K562 (cell line): ENCODE measurements around the gene SLC2A4RG.

ENCODE experiments used
- CEBPB ChIP-seq: fragments of 450-650 bp; IDR thresholded peaks from 2 replicates; pipeline ENCODE4 v1.6.1; 2016; ENCODE audit warnings: missing genetic modification characterization, missing compliant biosample characterization
- PCBP2 ChIP-seq: fragments of 200-400 bp; formaldehyde crosslinking; IDR thresholded peaks from 2 replicates; pipeline ENCODE4 v1.6.1; 2018; ENCODE audit warnings: low read length, low read depth, mild to moderate bottlenecking, moderate library complexity; ENCODE audit not compliant: poor library complexity, severe bottlenecking
- POLR2A ChIP-seq: fragments of 450-650 bp; conservative IDR thresholded peaks from 2 replicates; pipeline ENCODE4 v1.6.1; 2016
- POLR2AphosphoS5 ChIP-seq: IDR thresholded peaks from 2 replicates; pipeline ENCODE4 v1.6.1; 2011; ENCODE audit warnings: mild to moderate bottlenecking, low read depth, low read length, moderate library complexity; ENCODE audit not compliant: control insufficient read depth, insufficient read depth
- SRSF9 ChIP-seq: fragments of 200-400 bp; formaldehyde crosslinking; IDR thresholded peaks from 2 replicates; pipeline ENCODE4 v1.6.1; 2017; ENCODE audit warnings: low read depth, low read length, borderline replicate concordance
- TCF7L2 ChIP-seq: fragments of 150-350 bp; IDR thresholded peaks from 2 replicates; pipeline ENCODE4 v1.6.1; 2016; ENCODE audit warnings: low read depth, mild to moderate bottlenecking, low read length, moderate library complexity
- ZSCAN32 ChIP-seq: fragments of 450-650 bp; formaldehyde crosslinking; IDR thresholded peaks from 2 replicates; pipeline ENCODE4 v1.4.0; 2020; ENCODE audit warnings: mild to moderate bottlenecking, moderate library complexity
- TF ChIP-seq, protein P1 (sequence below), 3 experiments: IDR thresholded peaks in 2 of 3; conservative IDR thresholded peaks in 1 of 3; 2 replicates each; pipeline ENCODE4 v1.5.1; 2011 to 2012; ENCODE audit warnings: low read length in 3 of 3, mild to moderate bottlenecking in 3 of 3, control low read depth in 2 of 3, improper control_type of control experiment in 1 of 3, inconsistent platforms in 1 of 3, low read depth in 1 of 3, mixed read lengths in 1 of 3, moderate library complexity in 1 of 3; ENCODE audit not compliant: insufficient read depth in 2 of 3
- TF ChIP-seq, protein P2 (sequence below): sonication (generic); formaldehyde crosslinking; IDR thresholded peaks from 2 replicates; pipeline ENCODE4 v1.8.1; 2023; ENCODE audit warnings: mild to moderate bottlenecking, missing genetic modification reagents
- TF ChIP-seq, protein P3 (sequence below): fragments of 450-650 bp; IDR thresholded peaks from 2 replicates; pipeline ENCODE4 v1.6.1; 2016; ENCODE audit warnings: antibody characterized with exemption
- TF ChIP-seq, protein P4 (sequence below): fragments of 250-450 bp; sonication (Bioruptor Pico); IDR thresholded peaks from 2 replicates; pipeline ENCODE4 v1.8.0; 2022; ENCODE audit warnings: moderate library complexity, mild to moderate bottlenecking, inconsistent platforms
- TF ChIP-seq, protein P5 (sequence below): conservative IDR thresholded peaks from 2 replicates; pipeline ENCODE4 v1.6.1; 2011; ENCODE audit warnings: low read depth, mild to moderate bottlenecking, low read length; ENCODE audit not compliant: control insufficient read depth

DNA sequence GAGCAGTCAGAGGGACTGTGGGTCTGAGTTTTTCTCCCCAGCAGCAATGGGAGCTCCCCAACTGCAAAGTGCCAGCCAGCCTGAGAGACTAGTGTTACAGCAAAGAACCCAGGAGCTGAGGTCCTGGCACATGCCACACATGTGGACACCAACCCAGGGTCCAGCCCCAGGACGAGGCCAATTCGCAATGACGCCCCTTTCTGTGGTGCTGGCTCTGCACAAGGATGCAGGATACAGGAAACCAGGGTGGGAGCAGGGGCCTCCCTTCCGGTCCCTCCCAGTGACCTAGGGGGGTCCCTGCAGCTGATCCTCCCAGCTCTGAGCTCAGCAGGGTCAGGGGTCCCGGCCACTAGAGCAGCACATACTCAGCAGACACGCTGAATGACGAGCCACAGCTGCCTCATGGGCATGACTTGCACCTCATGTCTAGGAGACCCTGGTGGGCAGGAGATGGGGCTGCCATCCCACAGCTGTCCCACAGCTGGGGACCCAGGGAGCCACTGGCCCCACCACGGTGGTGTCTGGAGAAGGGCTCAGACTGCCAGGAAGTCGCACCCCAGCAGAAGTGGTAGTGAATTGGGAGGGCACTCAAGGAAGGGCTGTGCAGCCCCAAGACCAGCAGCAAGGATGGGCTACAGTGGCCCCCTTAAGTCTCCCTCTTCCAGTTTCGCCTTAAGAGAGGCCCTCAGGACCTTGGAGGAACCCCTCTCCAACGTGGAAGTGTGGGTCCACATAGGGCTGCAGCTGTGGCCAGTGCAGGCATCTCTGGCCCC is 35.4 kb upstream of the SLC2A4RG start:
- TF ChIP-seq, protein P1, sequence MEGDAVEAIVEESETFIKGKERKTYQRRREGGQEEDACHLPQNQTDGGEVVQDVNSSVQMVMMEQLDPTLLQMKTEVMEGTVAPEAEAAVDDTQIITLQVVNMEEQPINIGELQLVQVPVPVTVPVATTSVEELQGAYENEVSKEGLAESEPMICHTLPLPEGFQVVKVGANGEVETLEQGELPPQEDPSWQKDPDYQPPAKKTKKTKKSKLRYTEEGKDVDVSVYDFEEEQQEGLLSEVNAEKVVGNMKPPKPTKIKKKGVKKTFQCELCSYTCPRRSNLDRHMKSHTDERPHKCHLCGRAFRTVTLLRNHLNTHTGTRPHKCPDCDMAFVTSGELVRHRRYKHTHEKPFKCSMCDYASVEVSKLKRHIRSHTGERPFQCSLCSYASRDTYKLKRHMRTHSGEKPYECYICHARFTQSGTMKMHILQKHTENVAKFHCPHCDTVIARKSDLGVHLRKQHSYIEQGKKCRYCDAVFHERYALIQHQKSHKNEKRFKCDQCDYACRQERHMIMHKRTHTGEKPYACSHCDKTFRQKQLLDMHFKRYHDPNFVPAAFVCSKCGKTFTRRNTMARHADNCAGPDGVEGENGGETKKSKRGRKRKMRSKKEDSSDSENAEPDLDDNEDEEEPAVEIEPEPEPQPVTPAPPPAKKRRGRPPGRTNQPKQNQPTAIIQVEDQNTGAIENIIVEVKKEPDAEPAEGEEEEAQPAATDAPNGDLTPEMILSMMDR (IDR thresholded peaks at IDR 0.05 in 2 of 3, conservative IDR thresholded peaks at IDR 0.05 in 1 of 3; ENCODE audit: insufficient read depth in 2 of 3, low read depth in 1 of 3, low read length in 3 of 3) = no peak
- TF ChIP-seq POLR2A = peak; percentile 9; the same call in 1 of the 2 replicates
- no peak for TF ChIP-seq SRSF9
- no peak for TF ChIP-seq ZSCAN32 (CRISPR knock-in tag)
- TF ChIP-seq CEBPB (tag) = no peak
- TF ChIP-seq, protein P2, sequence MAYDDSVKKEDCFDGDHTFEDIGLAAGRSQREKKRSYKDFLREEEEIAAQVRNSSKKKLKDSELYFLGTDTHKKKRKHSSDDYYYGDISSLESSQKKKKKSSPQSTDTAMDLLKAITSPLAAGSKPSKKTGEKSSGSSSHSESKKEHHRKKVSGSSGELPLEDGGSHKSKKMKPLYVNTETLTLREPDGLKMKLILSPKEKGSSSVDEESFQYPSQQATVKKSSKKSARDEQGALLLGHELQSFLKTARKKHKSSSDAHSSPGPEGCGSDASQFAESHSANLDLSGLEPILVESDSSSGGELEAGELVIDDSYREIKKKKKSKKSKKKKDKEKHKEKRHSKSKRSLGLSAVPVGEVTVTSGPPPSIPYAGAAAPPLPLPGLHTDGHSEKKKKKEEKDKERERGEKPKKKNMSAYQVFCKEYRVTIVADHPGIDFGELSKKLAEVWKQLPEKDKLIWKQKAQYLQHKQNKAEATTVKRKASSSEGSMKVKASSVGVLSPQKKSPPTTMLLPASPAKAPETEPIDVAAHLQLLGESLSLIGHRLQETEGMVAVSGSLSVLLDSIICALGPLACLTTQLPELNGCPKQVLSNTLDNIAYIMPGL = no peak
- no peak for TF ChIP-seq TCF7L2
- TF ChIP-seq, protein P3, sequence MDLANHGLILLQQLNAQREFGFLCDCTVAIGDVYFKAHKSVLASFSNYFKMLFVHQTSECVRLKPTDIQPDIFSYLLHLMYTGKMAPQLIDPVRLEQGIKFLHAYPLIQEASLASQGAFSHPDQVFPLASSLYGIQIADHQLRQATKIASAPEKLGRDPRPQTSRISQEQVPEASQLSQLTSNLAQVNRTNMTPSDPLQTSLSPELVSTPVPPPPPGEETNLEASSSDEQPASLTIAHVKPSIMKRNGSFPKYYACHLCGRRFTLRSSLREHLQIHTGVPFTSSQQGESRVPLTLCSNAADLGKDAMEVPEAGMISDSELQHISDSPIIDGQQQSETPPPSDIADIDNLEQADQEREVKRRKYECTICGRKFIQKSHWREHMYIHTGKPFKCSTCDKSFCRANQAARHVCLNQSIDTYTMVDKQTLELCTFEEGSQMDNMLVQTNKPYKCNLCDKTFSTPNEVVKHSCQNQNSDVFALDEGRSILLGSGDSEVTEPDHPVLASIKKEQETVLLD = no peak
- TF ChIP-seq, protein P4, sequence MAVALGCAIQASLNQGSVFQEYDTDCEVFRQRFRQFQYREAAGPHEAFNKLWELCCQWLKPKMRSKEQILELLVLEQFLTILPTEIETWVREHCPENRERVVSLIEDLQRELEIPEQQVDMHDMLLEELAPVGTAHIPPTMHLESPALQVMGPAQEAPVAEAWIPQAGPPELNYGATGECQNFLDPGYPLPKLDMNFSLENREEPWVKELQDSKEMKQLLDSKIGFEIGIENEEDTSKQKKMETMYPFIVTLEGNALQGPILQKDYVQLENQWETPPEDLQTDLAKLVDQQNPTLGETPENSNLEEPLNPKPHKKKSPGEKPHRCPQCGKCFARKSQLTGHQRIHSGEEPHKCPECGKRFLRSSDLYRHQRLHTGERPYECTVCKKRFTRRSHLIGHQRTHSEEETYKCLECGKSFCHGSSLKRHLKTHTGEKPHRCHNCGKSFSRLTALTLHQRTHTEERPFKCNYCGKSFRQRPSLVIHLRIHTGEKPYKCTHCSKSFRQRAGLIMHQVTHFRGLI = no peak
- no peak for TF ChIP-seq POLR2AphosphoS5
- TF ChIP-seq PCBP2 = no peak
- TF ChIP-seq, protein P5, sequence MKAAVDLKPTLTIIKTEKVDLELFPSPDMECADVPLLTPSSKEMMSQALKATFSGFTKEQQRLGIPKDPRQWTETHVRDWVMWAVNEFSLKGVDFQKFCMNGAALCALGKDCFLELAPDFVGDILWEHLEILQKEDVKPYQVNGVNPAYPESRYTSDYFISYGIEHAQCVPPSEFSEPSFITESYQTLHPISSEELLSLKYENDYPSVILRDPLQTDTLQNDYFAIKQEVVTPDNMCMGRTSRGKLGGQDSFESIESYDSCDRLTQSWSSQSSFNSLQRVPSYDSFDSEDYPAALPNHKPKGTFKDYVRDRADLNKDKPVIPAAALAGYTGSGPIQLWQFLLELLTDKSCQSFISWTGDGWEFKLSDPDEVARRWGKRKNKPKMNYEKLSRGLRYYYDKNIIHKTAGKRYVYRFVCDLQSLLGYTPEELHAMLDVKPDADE = no peak
